GM23338 (cell line): Measurements from ENCODE around the gene BCL7C. TPM values are rescaled to one million over a fixed set of nuclear protein-coding genes. Genes with fewer than 3 reads are reported as not detected.
A peak's percentile ranks its signal among the peaks of the same experiment; 100 is the strongest.

Experiments used
- ATAC-seq: fragments of 200-7000 bp; cut with Tn5 transposase; 3 replicates; pipeline ENCODE4 v1.9.1; 2020
- DNase-seq: peaks from one replicate; pipeline ENCODE4 v3.0.0-alpha.2; 2015; ENCODE audit warnings: low spot score
- H2AFZ ChIP-seq: fragments of 200-600 bp; sonication (generic); 2 replicates; pipeline ENCODE4 v1.8.0; 2016; ENCODE audit warnings: antibody characterized with exemption, mild to moderate bottlenecking, moderate library complexity
- H3F3A ChIP-seq: fragments of 200-600 bp; sonication (generic); replicated peaks from 2 replicates; pipeline ENCODE4 v1.8.0; 2017; ENCODE audit warnings: antibody characterized with exemption, mixed run types, low read depth
- H3K27ac ChIP-seq: fragments of 200-600 bp; sonication (generic); 2 replicates; pipeline ENCODE4 v1.6.1; 2016; ENCODE audit warnings: low read depth
- H3K27me3 ChIP-seq: fragments of 200-600 bp; sonication (generic); 2 replicates; pipeline ENCODE4 v1.8.0; 2016; ENCODE audit warnings: mild to moderate bottlenecking, mixed run types, moderate library complexity; ENCODE audit not compliant: insufficient read depth
- H3K36me3 ChIP-seq: fragments of 200-600 bp; sonication (generic); 2 replicates; pipeline ENCODE4 v1.8.0; 2016; ENCODE audit warnings: mild to moderate bottlenecking; ENCODE audit not compliant: insufficient read depth
- H3K4me1 ChIP-seq: fragments of 200-600 bp; sonication (generic); 2 replicates; pipeline ENCODE4 v1.8.0; 2016; ENCODE audit warnings: mild to moderate bottlenecking, moderate library complexity; ENCODE audit not compliant: insufficient read depth
- H3K4me2 ChIP-seq: fragments of 200-600 bp; sonication (generic); 2 replicates; pipeline ENCODE4 v1.7.1; 2017; ENCODE audit warnings: mixed run types
- H3K4me3 ChIP-seq: fragments of 200-600 bp; sonication (generic); 2 replicates; pipeline ENCODE4 v1.6.1; 2016; ENCODE audit warnings: mixed run types
- H3K79me2 ChIP-seq: fragments of 200-600 bp; sonication (generic); replicated peaks from 2 replicates; pipeline ENCODE4 v1.8.0; 2017; ENCODE audit warnings: mild to moderate bottlenecking; ENCODE audit not compliant: insufficient read depth
- H3K9me2 ChIP-seq: fragments of 200-600 bp; sonication (generic); 2 replicates; pipeline ENCODE4 v1.8.0; 2017; ENCODE audit not compliant: insufficient read depth
- H4K20me1 ChIP-seq: fragments of 200-600 bp; sonication (generic); replicated peaks from 2 replicates; pipeline ENCODE4 v1.8.0; 2017; ENCODE audit warnings: mild to moderate bottlenecking; ENCODE audit not compliant: insufficient read depth
- H3K27ac Mint-ChIP-seq: 2 replicates; pipeline ENCODE4 v1.8.0; 2020; ENCODE audit warnings: inconsistent platforms, mild to moderate bottlenecking, moderate library complexity, mixed read lengths
- H3K27me3 Mint-ChIP-seq: 3 replicates; pipeline ENCODE4 v1.8.0; 2022; ENCODE audit warnings: low read depth, mild to moderate bottlenecking, moderate library complexity, mixed read lengths, inconsistent platforms; ENCODE audit not compliant: insufficient read depth, poor library complexity
- H3K36me3 Mint-ChIP-seq: 3 replicates; pipeline ENCODE4 v1.8.0; 2021; ENCODE audit warnings: low read depth, mild to moderate bottlenecking, inconsistent platforms, moderate library complexity, mixed read lengths
- H3K4me1 Mint-ChIP-seq: 3 replicates; pipeline ENCODE4 v1.8.0; 2020; ENCODE audit warnings: mild to moderate bottlenecking, inconsistent platforms, mixed read lengths
- H3K4me3 Mint-ChIP-seq: 3 replicates; pipeline ENCODE4 v1.8.0; 2021; ENCODE audit warnings: moderate library complexity, mild to moderate bottlenecking, inconsistent platforms, mixed read lengths
- H3K9me3 Mint-ChIP-seq: 3 replicates; pipeline ENCODE4 v1.8.0; 2020; ENCODE audit warnings: moderate library complexity, mild to moderate bottlenecking, inconsistent platforms, mixed read lengths
- CREB1 ChIP-seq: fragments of 250-450 bp; sonication (Bioruptor Pico); IDR thresholded peaks from 2 replicates; pipeline ENCODE4 v1.5.0; 2020; ENCODE audit warnings: low read depth, mild to moderate bottlenecking, moderate library complexity
- ETS1 ChIP-seq: IDR thresholded peaks from 2 replicates; pipeline ENCODE4 v1.6.1; 2016; ENCODE audit warnings: antibody characterized with exemption
- EZH2 ChIP-seq: fragments of 200-600 bp; sonication (generic); IDR thresholded peaks from one replicate; pipeline ENCODE4 v1.8.0; 2017; ENCODE audit warnings: antibody characterized with exemption, mild to moderate bottlenecking, low read depth; ENCODE audit not compliant: unreplicated experiment
- EZH2phosphoT487 ChIP-seq: fragments of 200-600 bp; sonication (generic); IDR thresholded peaks from one replicate; pipeline ENCODE4 v1.8.1; 2018; ENCODE audit warnings: antibody characterized with exemption; ENCODE audit not compliant: unreplicated experiment
- JUNB ChIP-seq: IDR thresholded peaks from one replicate; pipeline ENCODE4 v1.6.1; 2016; ENCODE audit warnings: antibody characterized with exemption; ENCODE audit not compliant: unreplicated experiment
- NANOG ChIP-seq: IDR thresholded peaks from 2 replicates; pipeline ENCODE4 v1.6.1; 2016; ENCODE audit warnings: antibody characterized with exemption, borderline replicate concordance
- POLR2AphosphoS5 ChIP-seq: IDR thresholded peaks from 2 replicates; pipeline ENCODE4 v1.6.1; 2016; ENCODE audit warnings: antibody characterized with exemption, low read depth
- STAT1 ChIP-seq: IDR thresholded peaks from one replicate; pipeline ENCODE4 v1.6.1; 2016; ENCODE audit warnings: antibody characterized with exemption; ENCODE audit not compliant: unreplicated experiment
- ZNF114 ChIP-seq: fragments of 250-450 bp; sonication (Bioruptor Pico); IDR thresholded peaks from 2 replicates; pipeline ENCODE4 v1.5.0; 2020; ENCODE audit warnings: mild to moderate bottlenecking, moderate library complexity
- ZNF331 ChIP-seq: fragments of 250-450 bp; sonication (Bioruptor Pico); IDR thresholded peaks from 2 replicates; pipeline ENCODE4 v1.5.0; 2020; ENCODE audit warnings: low read depth, mild to moderate bottlenecking, moderate library complexity
- polyA plus RNA-seq: library from polyadenylated mRNA; unstranded; fragments of >200 nt; fragmentation: Nextera tagmentation; extraction: Ambion mirVana; gene quantifications from 2 replicates; pipeline ENCODE4 v1.2.1, GENCODE V29; 2016
- total RNA-seq: library from RNA; depleted of rRNA; stranded (reverse); fragments of >200 nt; shearing (Covaris generic); gene quantifications from 2 replicates; pipeline ENCODE4 v1.2.3, GENCODE V29; 2014
- TF ChIP-seq, protein P1 (sequence below): fragments of 250-450 bp; sonication (Bioruptor Pico); IDR thresholded peaks from 2 replicates; pipeline ENCODE4 v1.5.0; 2020; ENCODE audit warnings: mild to moderate bottlenecking, moderate library complexity
- TF ChIP-seq, protein P2 (sequence below), 2 experiments: fragments of 200-600 bp in 1 of 2; sonication (generic) in 1 of 2; conservative IDR thresholded peaks; 2 replicates each; pipeline versions ENCODE4 v1.5.1 to v1.6.1; 2016 to 2017; ENCODE audit warnings: antibody characterized with exemption in 2 of 2, low read depth in 2 of 2, mild to moderate bottlenecking in 2 of 2, moderate library complexity in 1 of 2
- TF ChIP-seq, protein P3 (sequence below): IDR thresholded peaks from one replicate; pipeline ENCODE4 v1.6.1; 2018; ENCODE audit warnings: antibody characterized with exemption; ENCODE audit not compliant: unreplicated experiment

BCL7C gene
- total and polyA plus RNA-seq, 2 experiments from 2014 or later: 17.5 to 22.1 TPM

DNA sequence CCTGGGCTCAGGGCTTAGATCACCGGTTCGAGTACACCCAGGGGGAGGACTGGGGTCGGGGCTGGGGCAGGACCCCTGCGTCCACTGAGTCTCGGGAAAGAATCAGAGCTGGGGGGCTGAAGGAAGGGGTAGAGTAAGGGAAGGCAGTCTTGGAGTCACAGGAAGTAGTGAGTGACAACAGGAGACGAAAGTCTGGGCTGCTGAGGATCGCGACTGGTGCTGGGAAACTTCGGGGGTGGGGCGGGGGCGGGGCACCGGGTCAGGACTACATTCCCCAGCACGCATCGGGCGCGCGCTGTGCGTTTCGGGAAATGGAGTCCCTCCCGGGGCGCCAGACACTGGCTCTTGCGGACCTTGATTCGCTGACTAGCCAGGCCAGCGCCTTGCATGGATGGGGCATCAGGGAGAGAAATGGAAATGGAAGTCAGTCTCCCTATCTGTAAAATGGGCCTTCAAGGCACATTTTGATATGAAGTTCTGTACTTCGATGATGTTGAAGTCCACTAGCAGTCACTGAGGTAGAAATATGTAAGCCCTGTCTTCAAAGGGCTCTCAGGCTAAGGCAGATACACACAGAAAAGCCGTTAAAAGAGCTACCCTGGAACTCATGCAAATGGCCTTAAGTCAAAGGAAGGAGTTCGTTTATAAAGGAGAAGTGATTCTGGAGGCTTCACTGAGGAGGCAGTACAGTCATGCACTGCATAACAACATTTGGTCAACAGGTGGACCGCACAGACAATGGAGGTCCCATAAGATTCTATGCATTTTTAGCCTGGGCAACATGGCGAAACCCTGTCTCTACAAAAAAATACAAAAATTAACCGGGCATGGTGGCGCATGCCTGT lies 3.2 kb upstream of the BCL7C start:
- peaks cover 2% of the 10 kb centered on the region; the same call in 1 of the 3 replicates for H3K36me3 Mint-ChIP-seq
- Histone ChIP-seq H2AFZ (peak overlapping the region; percentile 95), H3K4me3 (peak overlapping the region; percentile 86), H3K9me2 (no peaks in the 10 kb centered on the region), H3K36me3 (no peaks in the 10 kb centered on the region), H3K4me2 (peak overlapping the region; percentile 94), H3K4me1 (peaks cover 25% of the 10 kb centered on the region), H4K20me1 (no peaks in the 10 kb centered on the region), H3F3A (peaks cover 28% of the 10 kb centered on the region), H3K27ac (peak overlapping the region; percentile 99), H3K27me3 (peaks cover 28% of the 10 kb centered on the region), H3K79me2 (no peaks in the 10 kb centered on the region)
- no peaks in the 10 kb centered on the region for H3K9me3 Mint-ChIP-seq
- TF ChIP-seq CREB1 (CRISPR knock-in tag): peak; percentile 36; the same call in 1 of the 2 replicates
- no peak for TF ChIP-seq NANOG
- TF ChIP-seq, protein P1, sequence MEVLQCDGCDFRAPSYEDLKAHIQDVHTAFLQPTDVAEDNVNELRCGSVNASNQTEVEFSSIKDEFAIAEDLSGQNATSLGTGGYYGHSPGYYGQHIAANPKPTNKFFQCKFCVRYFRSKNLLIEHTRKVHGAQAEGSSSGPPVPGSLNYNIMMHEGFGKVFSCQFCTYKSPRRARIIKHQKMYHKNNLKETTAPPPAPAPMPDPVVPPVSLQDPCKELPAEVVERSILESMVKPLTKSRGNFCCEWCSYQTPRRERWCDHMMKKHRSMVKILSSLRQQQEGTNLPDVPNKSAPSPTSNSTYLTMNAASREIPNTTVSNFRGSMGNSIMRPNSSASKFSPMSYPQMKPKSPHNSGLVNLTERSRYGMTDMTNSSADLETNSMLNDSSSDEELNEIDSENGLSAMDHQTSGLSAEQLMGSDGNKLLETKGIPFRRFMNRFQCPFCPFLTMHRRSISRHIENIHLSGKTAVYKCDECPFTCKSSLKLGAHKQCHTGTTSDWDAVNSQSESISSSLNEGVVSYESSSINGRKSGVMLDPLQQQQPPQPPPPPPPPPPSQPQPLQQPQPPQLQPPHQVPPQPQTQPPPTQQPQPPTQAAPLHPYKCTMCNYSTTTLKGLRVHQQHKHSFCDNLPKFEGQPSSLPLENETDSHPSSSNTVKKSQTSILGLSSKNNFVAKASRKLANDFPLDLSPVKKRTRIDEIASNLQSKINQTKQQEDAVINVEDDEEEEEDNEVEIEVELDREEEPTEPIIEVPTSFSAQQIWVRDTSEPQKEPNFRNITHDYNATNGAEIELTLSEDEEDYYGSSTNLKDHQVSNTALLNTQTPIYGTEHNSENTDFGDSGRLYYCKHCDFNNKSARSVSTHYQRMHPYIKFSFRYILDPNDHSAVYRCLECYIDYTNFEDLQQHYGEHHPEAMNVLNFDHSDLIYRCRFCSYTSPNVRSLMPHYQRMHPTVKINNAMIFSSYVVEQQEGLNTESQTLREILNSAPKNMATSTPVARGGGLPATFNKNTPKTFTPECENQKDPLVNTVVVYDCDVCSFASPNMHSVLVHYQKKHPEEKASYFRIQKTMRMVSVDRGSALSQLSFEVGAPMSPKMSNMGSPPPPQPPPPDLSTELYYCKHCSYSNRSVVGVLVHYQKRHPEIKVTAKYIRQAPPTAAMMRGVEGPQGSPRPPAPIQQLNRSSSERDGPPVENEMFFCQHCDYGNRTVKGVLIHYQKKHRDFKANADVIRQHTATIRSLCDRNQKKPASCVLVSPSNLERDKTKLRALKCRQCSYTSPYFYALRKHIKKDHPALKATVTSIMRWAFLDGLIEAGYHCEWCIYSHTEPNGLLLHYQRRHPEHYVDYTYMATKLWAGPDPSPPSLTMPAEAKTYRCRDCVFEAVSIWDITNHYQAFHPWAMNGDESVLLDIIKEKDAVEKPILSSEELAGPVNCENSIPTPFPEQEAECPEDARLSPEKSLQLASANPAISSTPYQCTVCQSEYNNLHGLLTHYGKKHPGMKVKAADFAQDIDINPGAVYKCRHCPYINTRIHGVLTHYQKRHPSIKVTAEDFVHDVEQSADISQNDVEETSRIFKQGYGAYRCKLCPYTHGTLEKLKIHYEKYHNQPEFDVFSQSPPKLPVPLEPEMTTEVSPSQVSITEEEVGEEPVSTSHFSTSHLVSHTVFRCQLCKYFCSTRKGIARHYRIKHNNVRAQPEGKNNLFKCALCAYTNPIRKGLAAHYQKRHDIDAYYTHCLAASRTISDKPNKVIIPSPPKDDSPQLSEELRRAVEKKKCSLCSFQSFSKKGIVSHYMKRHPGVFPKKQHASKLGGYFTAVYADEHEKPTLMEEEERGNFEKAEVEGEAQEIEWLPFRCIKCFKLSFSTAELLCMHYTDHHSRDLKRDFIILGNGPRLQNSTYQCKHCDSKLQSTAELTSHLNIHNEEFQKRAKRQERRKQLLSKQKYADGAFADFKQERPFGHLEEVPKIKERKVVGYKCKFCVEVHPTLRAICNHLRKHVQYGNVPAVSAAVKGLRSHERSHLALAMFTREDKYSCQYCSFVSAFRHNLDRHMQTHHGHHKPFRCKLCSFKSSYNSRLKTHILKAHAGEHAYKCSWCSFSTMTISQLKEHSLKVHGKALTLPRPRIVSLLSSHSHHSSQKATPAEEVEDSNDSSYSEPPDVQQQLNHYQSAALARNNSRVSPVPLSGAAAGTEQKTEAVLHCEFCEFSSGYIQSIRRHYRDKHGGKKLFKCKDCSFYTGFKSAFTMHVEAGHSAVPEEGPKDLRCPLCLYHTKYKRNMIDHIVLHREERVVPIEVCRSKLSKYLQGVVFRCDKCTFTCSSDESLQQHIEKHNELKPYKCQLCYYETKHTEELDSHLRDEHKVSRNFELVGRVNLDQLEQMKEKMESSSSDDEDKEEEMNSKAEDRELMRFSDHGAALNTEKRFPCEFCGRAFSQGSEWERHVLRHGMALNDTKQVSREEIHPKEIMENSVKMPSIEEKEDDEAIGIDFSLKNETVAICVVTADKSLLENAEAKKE (CRISPR knock-in tag): no peak
- TF ChIP-seq, protein P2, sequence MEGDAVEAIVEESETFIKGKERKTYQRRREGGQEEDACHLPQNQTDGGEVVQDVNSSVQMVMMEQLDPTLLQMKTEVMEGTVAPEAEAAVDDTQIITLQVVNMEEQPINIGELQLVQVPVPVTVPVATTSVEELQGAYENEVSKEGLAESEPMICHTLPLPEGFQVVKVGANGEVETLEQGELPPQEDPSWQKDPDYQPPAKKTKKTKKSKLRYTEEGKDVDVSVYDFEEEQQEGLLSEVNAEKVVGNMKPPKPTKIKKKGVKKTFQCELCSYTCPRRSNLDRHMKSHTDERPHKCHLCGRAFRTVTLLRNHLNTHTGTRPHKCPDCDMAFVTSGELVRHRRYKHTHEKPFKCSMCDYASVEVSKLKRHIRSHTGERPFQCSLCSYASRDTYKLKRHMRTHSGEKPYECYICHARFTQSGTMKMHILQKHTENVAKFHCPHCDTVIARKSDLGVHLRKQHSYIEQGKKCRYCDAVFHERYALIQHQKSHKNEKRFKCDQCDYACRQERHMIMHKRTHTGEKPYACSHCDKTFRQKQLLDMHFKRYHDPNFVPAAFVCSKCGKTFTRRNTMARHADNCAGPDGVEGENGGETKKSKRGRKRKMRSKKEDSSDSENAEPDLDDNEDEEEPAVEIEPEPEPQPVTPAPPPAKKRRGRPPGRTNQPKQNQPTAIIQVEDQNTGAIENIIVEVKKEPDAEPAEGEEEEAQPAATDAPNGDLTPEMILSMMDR (conservative IDR thresholded peaks at IDR 0.05; ENCODE audit: low read depth in 2 of 2): no peak
- no peak for TF ChIP-seq ZNF114 (CRISPR knock-in tag)
- TF ChIP-seq STAT1: no peak
- no peak for TF ChIP-seq JUNB
- TF ChIP-seq ETS1: peak; percentile 98
- TF ChIP-seq ZNF331 (CRISPR knock-in tag): no peak
- TF ChIP-seq, protein P3, sequence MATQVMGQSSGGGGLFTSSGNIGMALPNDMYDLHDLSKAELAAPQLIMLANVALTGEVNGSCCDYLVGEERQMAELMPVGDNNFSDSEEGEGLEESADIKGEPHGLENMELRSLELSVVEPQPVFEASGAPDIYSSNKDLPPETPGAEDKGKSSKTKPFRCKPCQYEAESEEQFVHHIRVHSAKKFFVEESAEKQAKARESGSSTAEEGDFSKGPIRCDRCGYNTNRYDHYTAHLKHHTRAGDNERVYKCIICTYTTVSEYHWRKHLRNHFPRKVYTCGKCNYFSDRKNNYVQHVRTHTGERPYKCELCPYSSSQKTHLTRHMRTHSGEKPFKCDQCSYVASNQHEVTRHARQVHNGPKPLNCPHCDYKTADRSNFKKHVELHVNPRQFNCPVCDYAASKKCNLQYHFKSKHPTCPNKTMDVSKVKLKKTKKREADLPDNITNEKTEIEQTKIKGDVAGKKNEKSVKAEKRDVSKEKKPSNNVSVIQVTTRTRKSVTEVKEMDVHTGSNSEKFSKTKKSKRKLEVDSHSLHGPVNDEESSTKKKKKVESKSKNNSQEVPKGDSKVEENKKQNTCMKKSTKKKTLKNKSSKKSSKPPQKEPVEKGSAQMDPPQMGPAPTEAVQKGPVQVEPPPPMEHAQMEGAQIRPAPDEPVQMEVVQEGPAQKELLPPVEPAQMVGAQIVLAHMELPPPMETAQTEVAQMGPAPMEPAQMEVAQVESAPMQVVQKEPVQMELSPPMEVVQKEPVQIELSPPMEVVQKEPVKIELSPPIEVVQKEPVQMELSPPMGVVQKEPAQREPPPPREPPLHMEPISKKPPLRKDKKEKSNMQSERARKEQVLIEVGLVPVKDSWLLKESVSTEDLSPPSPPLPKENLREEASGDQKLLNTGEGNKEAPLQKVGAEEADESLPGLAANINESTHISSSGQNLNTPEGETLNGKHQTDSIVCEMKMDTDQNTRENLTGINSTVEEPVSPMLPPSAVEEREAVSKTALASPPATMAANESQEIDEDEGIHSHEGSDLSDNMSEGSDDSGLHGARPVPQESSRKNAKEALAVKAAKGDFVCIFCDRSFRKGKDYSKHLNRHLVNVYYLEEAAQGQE: no peak
- no peak for TF ChIP-seq EZH2
- peak; percentile 38; the same call in 1 of the 2 replicates for TF ChIP-seq POLR2AphosphoS5
- TF ChIP-seq EZH2phosphoT487: no peak
- ATAC-seq: peak; percentile 50
- H3K4me1 Mint-ChIP-seq: peaks cover 26% of the 10 kb centered on the region
- peak; percentile 98 for DNase-seq
- peaks cover 22% of the 10 kb centered on the region for H3K27me3 Mint-ChIP-seq
- peak overlapping the region; percentile 99 for H3K27ac Mint-ChIP-seq
- H3K4me3 Mint-ChIP-seq: peak overlapping the region; percentile 92
